GM20000 (cell line): ENCODE data around the gene RRP8.

Experiments
- DNase-seq: peaks from one replicate; pipeline ENCODE4 v3.0.0; 2012; ENCODE audit warnings: low spot score
- TF ChIP-seq, protein P1 (sequence below): IDR thresholded peaks from 2 replicates; pipeline ENCODE4 v1.5.1; 2012; ENCODE audit warnings: mild to moderate bottlenecking, control low read depth; ENCODE audit errors: extremely low read depth, missing control alignments

RRP8 gene

DNA sequence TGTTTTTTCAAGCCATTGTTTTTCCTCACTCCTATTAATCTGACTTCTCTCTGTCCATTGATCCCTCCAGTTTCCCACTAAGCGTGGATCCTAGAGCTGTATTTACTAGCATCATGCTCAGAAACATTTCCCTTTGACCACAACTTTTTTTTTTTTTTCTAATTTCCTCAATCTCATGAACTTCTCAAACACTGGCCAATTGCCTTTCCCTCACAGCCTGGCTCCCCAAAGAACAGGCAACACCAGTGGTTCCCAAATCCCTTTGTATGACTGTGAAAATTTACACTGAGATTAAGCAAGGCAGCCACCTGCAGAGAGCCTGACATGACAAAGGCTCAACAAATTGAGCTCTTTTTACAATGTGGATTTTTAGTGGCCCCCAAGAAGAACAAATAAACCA, 17.2 kb upstream of the RRP8 start:
- TF ChIP-seq, protein P1, sequence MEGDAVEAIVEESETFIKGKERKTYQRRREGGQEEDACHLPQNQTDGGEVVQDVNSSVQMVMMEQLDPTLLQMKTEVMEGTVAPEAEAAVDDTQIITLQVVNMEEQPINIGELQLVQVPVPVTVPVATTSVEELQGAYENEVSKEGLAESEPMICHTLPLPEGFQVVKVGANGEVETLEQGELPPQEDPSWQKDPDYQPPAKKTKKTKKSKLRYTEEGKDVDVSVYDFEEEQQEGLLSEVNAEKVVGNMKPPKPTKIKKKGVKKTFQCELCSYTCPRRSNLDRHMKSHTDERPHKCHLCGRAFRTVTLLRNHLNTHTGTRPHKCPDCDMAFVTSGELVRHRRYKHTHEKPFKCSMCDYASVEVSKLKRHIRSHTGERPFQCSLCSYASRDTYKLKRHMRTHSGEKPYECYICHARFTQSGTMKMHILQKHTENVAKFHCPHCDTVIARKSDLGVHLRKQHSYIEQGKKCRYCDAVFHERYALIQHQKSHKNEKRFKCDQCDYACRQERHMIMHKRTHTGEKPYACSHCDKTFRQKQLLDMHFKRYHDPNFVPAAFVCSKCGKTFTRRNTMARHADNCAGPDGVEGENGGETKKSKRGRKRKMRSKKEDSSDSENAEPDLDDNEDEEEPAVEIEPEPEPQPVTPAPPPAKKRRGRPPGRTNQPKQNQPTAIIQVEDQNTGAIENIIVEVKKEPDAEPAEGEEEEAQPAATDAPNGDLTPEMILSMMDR: no peak
- DNase-seq: no peak

DNA sequence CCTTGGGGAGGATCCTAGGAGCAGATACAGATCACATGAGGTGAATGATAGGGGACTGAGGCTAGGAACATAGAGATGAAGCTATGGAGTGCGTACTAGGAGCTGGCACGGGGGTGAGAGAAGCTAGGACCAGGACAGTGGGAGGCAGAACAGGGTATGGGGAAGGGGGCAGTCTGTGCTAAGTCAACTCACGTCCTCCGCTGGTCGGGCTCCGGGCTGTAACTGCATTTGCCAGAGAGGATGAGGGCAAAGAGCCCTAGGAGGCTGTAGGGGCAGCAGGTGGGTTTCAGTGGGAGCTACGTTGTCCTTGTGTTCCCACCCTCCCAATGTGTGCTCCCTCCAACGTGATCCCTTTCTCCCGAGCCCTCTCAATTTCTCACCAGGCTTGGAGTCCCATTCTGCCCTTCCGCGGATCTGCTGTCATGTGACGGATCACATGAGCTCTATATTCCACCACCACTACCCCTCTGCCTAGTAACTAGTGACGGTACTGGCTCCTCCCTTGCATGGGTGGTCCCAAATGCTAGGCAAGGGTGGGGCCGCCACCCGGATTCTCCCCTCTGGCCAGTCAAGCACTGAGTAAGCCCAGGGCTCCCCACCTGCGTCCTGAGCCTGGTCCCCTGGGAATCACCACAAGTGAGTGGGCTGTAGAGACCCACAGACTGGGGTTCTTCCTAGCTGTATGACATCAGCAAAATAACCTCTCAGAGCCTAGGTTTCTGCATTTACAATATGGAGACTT, 15.8 kb upstream of the RRP8 start, which contains the start of gene TPP1:
Gene TPP1, minus strand, starts transcription at position 419 of the 742 bp plus-strand sequence. Its CDS starts 22 bp downstream, at position 397.
- TF ChIP-seq, protein P1: no peak
- peak; percentile 98 for DNase-seq

DNA sequence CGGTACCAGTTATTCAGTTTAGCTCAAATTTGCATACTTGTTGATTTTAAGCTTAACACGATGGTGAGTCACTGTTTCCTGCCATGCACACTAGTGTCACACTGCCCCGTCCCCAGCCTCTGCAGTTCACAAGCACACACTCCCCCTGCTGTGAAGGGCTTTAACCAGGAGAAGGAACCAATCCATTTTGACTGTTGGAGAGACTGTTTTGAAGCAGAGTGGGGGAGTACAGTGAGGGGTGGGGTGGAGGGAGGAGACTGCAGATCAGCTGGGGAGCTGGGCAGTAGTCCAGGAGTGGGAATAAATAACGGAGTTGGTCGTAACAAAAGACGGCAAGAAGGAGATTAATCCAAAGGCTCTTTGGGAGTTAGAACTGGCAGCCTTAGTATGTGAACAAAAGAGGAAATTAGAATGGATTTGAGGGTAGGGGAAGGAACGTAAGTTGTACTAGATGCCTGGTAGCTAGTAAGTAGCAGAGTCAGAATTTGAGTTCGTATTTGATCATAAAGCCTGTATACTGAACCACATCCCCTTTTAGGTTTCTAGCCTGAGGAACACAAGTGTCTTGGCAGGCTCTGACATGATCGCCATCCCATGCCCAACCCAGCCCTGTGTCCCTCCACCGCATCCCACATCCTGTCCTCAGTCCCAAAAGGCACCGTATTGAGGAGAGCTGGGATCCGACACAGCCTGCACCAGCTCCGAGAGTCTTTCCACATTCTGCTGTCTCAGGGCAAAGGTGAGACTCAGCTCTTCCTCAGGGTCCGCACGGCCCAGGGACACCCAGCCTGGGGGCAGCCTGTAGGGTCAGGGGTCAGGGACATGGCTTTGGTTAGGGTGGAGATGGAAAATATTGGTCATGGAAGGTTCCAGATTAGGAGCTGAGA, 14.9 kb upstream of the RRP8 start:
- no peak for DNase-seq
- TF ChIP-seq, protein P1: no peak

DNA sequence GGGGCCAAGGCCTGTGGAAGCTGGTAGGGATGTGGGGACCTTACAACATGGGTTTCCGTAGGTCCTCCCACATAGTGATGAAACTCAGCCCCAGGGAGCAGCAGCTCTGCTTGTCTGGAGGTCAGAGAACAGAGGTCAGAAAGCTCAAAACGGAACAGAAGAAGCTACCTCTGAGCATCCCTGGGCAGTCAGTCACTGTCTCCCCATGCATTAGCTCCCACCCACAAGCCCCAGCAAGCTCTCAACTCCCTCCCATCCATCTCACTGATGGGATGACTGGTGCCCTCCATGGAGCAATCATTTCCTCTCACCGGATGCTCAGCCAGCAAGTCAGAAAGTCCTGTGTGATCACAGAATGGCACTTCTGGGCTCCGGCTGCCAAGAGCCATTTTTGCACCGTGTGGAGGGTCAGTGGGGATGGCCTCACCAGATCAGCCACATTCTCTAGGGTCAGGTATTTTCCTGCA, 13.9 kb upstream of the RRP8 start:
- TF ChIP-seq, protein P1: no peak
- no peak for DNase-seq

DNA sequence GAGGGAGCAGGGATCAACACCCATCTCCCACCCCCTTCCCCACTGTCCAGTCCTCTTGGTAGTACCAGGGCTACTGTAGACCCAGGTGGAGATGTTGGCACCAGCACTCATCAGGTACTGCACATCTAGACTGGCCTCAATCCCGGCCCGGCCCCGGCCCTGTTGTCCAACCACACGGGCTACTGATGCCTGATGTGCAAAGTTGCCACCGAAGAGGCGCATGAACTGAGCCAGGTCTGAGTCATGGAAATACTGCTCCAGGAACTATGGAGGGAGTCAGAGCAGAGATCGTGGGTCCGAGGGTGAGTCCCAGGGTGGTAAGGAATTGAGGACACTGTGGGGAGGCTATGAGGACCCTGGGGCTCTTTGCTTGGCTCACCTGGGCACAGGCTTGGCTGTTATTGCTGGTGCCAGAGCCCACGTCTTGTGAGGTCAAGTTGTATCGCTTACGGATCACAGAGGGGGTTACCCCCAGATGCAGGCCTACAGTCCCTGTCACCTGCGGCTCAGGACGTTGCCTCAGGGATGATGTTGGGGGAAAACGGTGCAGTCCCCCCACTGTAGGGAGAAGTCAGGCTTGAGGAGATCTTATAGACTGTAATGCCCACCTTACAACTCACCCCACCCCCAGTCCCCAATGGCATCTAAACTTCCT, 13.3 kb upstream of the RRP8 start:
- TF ChIP-seq, protein P1: no peak
- DNase-seq: no peak

DNA sequence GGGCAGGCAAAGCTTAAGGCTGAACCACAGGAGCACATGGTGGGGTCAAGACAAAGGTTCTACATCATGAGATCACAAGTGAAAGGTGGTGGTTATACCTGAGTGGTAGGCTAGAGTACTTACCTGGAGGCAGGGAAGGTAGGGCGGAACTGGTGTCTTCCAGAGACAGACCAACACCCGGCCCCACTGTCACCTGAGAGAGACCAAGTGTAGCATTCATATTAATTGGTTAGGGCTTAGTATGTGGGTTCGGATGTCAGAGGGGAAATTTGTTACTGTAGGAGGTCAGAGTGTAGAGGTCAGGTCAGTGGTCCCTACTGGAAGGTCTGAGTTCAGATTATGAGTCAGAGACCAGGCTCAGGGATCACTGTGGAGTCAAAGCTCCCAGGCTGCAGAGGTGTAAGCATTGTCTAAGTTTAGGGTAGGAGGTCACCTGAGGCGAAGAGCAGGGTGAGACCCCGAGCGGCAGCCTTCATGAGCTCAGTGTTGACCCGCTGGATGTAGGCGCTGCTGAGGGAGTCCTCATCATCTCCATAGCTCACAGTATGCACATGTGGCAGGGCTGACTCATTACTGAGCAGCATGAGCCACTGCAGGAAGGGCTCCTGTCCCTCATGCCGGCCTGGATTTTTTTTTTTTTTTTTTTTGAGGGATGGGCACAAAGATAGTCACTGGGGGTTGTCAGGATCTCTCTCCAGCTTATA, 12.6 kb upstream of the RRP8 start:
- TF ChIP-seq, protein P1: no peak
- no peak for DNase-seq
